Colon (tissue), 2 donors: ENCODE measurements around the gene ATN1.

Experiments
- FAIRE-seq: peaks from 2 replicates; lab custom pipeline; 2012; peaks lifted over from hg19 to GRCh38; lab: Jason Lieb, UNC
- donor health status: control.
- donor health status: control.

The ATN1 gene

DNA sequence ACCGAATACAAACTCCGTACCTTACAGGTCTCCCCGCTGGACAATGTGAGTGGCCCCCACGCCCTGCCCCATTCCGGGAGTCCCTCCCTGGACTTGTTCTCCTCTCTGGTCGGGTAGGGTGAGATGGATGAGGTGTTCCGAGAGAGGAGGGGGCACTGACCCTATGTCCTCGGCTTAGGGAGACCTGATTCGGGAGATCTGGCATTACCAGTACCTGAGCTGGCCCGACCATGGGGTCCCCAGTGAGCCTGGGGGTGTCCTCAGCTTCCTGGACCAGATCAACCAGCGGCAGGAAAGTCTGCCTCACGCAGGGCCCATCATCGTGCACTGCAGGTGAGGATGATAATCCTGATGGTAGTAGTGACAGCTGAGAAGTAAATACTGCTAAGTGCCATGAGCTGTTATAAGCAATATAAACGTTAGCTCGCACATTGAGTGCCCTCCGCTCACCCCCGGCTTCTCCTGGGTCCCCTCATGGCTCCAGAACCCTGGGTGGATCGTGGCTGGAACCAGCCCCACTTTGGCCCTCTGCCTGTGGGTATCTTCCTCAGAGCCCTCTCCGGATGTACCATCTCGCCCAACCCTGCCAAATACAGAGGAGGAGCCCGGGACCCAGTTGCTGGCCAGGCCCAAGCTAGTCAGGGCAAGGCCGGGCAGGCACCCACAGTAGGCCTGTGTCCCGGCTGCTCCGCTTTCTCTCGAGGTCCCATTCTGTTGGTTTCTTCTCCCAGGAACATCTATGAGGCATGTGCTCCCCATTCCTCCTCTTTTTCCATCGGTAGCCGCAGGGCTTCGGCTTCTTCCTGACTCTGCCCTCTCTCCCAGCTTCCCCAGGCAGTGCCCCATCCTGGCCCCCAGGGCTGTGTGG lies 30.2 kb downstream of the ATN1 start:
- FAIRE-seq, result no peak

DNA sequence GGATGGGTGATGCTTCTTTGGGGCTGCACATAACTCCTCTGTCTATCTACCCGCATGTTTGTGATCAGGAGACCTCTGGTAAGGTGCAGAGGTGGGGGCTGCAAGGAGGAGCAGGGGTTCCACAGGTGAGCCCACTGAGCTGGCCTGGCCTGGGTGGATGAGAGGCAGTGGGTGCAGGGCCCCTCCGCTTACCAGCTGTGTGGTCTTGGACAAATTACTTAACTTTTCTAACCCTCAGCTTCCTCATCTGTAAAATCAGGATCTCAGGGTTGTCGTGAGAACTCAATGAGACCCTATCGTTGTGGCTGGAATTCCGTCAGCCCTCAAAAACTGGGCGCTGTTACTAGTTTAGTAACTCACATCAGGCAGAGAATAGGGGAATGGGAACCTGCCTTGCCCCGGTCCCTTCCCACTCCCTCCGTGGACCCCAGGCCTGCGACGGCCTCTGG lies 30.9 kb downstream of the ATN1 start:
- FAIRE-seq, result no peak

DNA sequence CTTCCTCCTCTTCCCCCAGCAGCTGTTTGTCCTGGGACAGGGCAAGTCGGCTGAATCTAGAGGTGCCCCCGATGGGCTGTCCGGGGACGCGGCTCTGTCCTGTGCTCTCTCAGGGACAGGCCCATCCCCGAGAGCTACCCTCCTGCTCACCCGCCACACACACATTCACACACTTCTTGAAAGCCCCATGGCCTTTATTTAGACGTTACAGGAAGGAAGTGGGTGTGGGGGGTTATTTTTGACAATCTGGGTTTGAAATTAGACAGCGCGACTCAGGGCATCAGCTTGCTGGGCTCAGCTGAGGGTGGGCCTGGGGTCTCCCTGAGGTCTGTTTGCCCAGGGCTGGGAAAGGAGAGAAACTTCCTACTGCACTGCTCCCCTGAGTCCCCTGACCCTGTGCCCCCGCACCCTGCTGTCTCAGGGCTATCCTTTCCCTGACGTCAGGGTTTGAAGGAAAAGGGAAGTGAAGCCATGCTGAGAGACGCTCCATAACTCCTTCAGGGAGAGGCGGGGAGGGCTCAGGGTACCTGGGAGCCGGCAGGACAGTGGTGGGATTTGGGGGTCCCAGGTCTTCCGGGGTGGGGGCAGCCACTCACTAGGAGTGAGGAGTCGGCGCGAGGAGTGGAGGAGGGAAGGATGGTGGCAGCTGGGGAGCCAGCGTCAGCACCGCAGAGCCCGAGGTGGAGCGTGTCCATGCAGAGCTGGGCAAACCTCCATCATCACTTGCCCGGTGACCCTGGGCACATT lies 31.5 kb downstream of the ATN1 start:
- FAIRE-seq, result no peak

- FAIRE-seq, result no peak
These were observed 32.2 kb downstream of the ATN1 start for GRCh38 chr12:6959805-6960592.

DNA sequence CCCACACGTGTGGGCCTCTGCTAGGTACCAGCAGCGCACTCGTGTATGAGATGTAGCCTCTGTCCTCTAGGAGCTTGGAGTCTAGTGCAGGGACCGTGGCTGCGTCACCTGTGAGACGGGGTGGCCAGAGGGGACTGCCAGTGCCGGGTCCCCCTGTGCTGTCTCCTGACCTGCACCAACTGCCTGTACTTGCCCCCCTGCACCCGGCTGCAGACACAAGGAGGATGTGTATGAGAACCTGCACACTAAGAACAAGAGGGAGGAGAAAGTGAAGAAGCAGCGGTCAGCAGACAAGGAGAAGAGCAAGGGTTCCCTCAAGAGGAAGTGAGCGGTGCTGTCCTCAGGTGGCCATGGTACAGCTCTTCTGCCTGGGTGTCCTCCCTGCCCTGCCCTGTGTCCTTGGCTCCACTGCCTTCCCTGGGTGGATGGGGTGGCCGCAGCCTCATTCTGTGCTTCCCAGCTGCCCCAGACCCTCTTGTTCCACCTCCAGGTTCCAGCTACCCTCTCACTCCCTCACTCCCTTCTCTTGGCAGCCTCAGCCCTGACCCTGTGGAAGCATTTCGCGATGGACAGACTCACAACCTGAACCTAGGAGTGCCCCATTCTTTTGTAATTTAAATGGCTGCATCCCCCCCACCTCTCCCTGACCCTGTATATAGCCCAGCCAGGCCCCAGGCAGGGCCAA lies 33.0 kb downstream of the ATN1 start:
- FAIRE-seq, result no peak

DNA sequence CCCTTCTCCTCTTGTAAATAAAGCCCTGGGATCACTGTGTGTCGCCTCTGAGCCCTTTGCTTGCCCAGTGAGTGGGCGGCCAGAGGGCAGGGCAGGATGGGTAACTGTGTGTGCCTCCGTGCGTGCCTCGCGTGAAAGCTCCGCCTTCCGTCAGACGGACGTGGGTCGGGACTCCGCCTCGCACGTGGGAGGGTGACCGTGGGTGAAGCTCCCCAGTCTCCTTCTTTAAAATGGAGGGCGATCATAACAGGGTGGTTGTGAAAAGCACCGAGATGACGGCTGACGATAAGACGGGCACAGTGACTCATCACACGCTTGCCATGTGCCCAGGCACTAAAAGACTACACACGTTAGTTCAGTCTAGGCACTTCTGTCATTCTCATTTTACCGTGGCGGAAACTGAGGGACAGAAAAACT lies 33.5 kb downstream of the ATN1 start:
- no peak for FAIRE-seq

DNA sequence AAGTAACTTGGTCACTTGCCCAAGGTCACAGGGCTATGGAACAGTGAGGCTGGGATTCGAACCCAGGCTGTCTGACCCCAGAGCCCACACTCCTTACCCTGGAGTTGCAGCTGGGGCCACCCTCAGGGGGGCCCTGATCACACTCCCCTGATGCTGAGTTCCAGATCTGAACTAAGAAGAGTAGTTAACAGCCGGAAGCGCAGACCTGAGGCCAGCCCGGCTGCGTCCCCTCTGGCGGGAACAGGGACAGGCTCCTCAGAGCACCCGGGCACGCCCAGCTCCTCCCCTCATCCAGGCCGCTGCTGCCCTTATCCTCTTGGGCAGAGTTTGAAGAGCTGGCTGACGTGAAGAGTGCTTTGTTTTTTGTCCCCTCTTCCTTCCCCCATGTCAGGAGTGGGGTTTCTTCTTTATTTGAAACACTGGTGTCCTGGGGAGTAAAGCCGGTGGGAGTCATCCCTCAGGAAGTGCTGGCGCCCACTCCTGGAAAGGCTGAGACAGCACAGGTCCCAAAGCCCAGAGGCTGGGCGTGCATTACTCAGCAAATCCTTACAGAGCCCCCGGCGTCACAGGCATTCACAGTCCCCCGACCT lies 34.0 kb downstream of the ATN1 start:
- no peak for FAIRE-seq

DNA sequence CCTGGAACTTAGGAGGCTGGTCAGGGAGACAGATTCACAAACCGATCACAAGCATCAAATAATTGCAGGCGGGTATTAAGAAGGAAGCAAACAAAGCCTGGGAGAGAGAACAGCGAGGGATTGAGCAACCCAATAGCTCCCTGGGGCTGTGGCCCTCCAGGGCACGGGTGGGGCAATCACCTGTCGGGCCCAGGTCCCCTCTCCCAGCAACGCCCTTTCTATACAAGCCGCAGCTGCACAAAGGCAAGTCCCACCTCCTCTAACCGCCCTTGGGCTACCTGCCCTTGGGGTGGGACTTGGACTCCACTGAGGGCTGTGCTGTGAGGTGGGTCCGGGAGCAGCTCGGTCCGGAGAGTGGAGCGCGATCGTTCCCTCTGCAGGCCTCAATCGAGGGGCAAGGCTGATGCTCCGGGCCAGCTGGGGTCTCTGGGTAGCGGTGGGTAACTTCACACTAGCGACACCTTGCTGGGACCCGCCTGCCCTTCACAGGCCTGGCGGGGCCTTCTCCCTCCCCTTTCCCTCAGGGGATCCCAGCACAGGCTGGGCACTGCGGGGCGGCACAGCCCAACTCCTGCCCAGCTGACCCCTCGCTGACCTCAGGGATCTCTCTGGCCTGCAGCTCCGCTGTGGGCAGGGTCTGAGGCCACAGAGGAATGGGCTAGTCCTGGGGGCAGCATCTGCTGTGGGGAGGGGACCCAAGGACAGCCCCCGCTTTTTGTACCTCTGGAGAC lies 34.7 kb downstream of the ATN1 start:
- no peak for FAIRE-seq

DNA sequence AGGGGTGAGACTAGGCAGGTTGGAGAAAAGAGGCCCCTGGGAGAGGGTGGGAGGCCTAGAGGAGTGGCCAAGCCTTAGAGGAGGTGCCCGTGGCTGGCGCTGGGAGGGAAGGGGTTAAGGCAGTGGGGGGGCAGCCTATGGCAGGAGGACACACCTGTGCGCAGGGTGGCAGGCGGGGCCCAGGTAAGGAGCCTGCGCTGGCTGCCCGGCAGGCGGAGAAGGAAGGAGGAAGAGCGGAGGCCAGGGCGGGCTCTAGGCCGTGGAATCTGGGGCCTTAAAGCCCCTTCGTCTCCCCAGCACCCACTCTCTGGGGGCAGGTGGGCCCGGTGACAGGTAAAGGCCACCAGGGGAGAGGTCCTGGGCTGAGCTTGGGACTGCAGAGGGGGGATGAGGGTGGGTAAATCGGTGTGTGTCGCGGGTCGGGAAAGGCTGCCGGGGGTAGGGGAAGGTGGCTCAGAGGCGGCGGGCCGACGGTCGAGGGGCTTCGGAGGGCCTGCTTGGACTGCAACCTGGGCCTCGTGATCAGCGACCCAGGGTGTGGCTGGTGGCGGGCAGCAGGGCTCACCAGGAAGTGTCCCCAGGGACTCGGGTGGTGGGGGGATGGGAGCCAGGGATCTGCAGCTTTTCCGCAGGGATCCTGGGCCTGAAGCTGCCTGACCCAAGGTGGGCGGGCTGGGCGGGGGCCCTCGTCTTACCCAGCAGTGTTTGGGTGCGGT lies 35.4 kb downstream of the ATN1 start:
- no peak for FAIRE-seq

DNA sequence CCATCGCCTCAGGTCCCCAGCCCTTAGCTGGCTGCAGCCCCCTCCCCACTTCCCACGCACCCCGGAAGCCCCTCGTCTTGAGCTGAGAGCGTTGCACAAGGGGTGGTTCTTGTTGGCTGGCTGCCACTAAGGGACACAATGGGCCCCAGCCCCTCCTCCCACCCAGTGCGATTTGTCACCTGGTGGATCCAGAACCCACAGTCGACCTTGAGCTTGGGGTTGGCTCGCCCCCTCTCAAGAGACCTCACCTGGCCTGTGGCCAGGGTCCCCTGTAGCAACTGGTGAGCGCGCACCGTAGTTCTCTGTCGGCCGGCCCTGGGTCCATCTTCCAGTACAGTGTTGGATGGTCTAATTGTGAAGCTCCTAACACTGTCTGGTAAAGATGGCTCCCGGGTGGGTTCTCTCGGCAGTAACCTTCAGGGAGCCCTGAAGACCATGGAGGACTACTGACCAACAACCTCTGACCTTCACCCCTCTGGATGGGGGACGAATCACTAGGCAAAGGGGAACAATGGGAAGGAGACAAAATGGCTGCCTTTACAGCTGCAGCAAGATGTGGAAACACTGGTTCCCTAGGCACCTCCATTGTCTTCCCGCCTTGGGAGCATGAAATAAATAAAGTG lies 36.1 kb downstream of the ATN1 start:
- FAIRE-seq, result no peak

- no peak for FAIRE-seq
These were observed 36.9 kb downstream of the ATN1 start for GRCh38 chr12:6964605-6965025.

DNA sequence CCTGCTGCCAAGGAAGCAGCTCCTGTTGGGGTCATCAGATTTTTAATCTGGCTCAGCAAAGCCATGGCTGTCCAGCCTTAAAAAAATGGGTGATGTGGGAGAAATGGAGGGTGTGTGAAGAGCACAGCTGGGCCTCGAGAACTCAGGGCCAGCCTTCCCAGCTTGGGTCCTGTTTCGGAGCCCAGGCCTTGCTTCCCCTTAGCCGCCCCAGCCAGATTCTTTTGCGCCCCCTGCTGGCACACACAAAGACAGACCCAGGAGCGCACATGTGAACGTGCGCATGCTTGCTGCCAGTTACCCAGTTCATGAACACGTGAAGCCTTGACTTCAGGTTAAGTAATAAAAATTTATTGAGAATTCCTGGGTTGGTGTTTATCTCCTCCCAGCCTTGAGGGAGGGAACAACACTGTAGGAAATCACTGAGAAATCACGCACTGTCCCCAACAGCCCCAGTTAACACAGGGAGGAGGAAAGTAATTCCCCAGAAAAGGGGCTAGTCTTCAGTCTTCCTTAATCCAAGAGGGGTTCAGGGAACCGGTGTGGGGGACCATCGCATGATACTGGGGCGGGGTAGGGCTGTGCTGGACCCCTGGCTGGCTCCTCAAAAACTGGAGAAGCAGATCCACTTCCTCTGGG lies 37.4 kb downstream of the ATN1 start:
- no peak for FAIRE-seq

- no peak for FAIRE-seq
These were observed 38.0 kb downstream of the ATN1 start for GRCh38 chr12:6965714-6966113.

DNA sequence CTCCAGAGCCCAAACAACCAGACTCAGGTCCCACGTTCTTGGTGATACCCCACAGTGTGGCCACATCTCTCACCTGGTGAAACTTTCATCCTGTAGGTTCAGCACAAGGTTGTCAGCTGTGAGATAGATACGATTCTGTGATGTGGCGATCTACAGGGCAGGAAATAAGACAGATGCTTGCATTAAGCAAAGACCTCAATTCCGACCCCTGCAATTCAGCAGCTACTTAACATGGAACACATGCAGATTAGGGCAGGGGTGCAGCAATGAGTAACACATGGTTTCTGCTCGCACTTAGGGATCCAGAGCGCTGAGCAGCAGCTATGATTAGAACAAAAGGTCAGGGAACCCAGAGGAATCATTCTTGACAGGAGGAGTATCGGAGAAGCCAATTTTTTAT lies 38.6 kb downstream of the ATN1 start:
- FAIRE-seq, result no peak

- no peak for FAIRE-seq
These were observed 39.9 kb downstream of the ATN1 start for GRCh38 chr12:6967651-6968100.

DNA sequence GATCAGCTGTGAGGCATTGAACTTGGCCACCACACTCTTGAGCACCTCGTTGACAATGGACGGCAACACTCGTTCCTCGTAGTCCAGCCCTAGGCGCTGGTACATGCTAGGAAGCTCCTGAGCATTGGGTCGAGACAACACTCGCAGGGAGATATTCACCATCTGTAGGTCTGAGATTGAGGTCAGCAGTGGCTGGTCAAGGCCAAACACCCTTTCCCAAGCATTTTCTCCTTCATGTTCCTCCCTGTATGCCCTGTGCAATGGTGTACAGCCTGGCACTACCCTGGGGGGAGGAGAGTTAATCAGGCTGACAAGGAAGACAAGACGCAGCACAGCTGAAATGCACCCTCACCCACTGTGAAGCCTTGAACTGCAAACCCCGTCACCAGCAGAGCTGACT lies 40.7 kb downstream of the ATN1 start:
- no peak for FAIRE-seq

DNA sequence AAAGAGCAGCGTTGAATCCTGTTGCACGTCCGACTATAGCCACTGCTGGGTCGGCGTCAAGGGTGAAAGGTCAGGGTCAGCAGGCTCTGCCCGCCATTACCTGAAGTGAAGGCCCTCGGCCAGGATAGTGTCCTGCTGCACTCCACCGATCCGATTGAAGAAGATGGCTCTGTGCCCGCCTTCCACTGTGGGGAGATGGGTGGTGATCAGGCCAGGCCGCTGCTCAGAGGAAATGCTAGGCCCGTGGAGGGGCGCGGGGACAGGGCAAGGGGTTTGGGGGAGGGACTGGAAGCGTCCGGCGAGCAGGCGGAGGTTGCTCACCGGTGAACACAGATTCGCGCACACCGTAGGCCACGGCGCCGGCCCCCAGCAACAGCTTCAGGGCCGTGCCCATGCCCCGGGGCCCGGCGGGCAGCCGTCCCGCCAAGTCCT lies 42.4 kb downstream of the ATN1 start:
- FAIRE-seq, result no peak

GRCh38 chr12:6974180-6974579 lies 46.4 kb downstream of the ATN1 start:
- no peak for FAIRE-seq
